NCI-H748 (cell line): ENCODE data around the gene TRAK1.

Experiments used
- DNase-seq: peaks from one replicate; lab custom pipeline; 2025; ENCODE audit not compliant: unreplicated experiment; lab: John Stamatoyannopoulos, UW

Gene TRAK1

DNA sequence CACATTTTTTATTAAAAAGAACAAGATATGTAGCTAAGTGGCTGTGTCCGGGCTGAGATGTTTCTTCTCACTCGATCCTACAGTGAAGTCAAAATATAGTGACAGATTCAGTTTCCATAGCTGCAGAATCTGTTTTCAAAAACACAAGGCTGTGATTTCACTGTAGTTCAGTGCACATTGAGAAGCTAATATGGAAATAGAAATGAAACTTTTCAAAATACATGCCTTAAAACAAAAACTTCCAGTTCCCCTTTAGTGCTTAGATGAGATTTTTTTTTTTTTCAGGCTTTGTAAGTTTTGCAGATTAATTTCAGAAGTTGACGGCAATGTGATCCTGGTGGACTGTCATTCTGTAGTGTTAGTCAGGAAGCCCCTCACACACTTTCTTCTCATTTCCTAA lies 23.8 kb upstream of the TRAK1 start:
- DNase-seq, result peak; percentile 21

DNA sequence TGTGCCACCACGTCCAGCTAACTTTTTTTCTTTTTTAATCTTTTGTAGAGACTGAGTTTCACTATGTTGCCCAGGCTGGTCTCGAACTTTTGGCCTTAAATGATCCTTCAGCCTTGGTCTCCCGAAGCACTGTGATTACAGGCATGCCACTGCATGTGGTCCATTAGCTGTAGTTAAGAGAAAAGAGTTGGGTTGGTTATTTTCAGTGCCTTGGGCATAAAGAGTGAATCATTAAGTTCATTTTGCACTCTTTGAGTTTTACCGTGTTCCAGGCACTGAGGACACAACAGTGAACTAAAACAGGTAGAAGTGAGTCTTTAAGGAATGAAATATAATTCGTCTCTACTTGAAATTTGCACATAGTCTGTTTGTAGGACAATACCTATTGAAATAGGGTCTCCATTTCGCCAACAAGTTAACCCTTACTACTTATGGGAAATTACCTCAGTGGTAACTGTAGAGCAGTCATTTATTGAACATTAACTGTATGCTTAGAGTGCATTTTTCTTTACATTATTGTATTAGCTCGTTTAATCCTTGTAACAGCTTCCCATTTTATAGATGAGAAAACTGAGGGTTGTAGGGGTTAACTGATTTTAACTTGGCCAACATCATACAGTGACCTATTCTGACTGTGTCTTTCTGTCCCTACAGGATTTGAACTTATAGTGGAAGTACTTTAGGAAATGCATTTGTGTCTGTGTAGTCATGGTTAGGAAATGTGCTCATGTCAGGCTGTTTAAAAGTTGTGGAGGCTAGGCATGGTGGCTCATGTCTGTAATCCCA lies 22.7 kb upstream of the TRAK1 start:
- DNase-seq, result no peak

DNA sequence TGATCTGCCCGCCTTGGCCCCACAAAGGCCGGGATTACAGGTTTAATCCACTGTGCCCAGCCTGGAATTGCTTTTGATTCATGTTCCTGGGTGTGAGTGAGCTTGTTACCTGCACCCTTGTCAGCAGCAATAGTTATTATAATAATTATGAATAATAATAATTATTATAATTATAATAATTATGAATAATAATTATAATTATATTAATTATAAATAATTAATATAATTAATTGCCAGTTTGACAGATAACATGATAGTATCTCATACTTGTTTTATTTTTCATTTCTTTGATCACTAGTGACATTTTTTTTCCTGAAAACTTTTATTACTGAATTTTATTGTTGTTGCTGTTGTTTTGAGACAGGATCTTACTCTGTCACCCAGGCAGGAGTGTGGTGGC lies 21.1 kb upstream of the TRAK1 start:
- no peak for DNase-seq

DNA sequence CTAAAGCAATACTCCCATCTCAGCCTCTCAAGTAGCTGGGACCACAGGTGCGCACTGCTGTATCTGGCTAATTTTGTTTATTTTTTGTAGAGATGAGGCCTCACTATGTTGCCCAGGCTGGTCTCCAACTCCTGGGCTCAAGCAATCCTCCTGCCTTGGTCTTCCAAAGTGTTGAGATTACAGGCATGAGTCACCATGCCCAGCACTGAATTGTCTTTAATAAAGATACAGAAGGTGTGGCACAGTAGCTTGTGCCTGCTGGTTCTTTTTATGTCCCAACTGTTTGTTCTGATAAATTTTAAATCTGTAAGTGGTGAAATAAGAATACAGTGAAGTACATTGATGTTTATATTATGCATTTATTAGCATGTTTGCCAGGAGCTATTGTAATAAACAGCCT lies 20.6 kb upstream of the TRAK1 start:
- no peak for DNase-seq

DNA sequence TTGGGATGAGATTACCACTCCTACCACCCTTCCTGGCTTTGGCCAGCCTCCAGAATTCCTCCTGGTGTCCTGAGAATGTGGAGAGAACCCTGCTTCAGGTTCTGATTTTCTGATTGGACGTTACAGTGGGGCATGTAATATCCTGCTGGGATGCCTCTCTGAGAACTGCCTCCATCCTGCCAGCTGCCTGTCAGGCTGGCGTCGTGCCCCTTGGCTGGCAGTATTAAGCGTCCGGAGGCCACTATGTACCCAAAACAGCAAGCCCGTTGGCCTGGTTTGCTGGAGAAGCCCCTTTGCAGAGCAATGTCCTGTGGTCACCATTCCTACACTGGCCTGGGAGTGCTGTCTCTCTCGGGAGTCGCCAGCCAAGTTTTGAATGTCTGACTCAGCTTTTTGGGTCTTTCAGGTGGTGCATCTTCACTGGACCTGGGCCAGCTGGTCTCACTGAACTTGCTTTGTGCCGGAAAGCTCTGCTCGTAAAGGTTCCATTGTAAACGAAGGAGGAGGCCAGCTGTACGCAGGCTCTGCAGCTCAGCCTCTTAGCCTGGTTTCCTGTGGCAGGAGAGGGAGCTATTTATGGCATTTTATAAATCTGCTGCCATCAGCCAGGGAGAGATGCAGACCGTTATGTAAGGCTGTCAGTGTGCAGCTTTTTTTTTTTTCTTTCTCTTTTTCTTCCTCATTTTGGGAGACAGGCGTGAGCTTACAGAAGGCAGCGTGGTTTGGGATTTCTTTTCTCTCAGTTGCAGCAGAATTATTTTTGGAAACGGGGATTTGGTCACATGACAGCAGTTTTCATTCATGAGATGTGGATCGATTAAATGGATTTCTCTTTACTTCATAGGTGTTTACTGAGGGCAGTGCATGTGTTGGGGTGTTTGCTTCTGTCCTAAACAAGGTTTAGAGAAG lies 19.0 kb upstream of the TRAK1 start:
- DNase-seq, result peak; percentile 56

DNA sequence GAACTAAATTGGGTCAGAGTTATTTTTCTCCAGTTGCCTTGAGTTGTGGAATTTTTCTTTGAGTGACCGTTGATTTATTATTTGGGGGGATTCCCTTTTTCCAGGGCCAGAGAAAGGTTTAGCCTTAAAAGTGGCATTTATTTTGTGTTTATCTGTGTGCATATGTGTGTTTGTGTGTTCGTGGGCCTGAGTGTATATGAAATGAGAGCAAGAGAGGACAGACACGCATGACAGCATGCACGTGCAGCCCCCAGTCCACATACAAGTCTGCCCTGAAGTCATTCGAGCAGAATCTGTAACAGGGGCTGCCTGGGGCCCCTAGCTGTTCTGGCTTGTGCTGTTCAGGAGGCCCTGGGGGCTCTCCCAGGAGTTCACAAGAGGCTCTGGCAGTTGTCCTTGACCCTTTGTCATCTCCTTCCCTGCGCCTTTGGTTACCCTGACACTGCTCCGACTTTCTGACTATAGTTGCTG lies 18.3 kb upstream of the TRAK1 start:
- no peak for DNase-seq

DNA sequence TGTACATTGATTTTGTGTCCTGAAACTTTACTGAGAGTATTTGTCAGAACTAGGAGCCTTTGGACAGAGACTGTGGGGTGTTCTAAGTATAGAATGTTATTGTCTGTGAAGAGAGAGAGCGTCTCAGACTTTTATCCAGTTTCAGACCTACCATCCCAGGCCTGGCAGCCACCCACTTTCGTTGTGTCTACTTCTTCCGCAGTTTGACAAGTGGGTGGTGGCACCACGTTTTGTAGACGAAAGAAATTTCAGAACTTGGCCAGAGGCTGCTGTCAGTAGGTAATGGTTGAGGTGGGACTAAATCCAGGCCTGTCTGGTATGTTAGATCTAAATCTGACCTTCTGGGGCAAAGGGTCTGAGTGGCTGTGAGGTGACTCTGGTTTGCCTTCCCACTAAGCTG lies 13.4 kb upstream of the TRAK1 start:
- no peak for DNase-seq

DNA sequence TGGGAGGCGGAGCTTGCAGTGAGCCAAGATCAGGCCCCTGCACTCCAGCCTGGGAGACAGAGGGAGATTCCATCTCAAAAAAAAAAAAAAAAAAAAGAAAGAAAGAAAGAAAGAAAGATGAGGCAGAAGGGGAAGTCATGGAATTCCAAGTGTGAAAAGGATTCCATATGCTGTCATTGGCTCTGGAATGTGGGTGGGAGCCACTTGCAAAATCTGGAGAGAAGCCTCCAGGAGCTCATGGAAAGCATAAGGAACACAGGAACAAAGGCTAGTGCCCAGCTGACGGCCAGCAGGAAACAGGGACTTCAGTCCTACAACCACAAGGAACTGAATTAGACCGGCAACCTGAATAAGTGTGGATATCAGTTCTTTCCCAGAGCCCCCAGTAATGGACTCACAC lies 12.5 kb upstream of the TRAK1 start:
- no peak for DNase-seq

DNA sequence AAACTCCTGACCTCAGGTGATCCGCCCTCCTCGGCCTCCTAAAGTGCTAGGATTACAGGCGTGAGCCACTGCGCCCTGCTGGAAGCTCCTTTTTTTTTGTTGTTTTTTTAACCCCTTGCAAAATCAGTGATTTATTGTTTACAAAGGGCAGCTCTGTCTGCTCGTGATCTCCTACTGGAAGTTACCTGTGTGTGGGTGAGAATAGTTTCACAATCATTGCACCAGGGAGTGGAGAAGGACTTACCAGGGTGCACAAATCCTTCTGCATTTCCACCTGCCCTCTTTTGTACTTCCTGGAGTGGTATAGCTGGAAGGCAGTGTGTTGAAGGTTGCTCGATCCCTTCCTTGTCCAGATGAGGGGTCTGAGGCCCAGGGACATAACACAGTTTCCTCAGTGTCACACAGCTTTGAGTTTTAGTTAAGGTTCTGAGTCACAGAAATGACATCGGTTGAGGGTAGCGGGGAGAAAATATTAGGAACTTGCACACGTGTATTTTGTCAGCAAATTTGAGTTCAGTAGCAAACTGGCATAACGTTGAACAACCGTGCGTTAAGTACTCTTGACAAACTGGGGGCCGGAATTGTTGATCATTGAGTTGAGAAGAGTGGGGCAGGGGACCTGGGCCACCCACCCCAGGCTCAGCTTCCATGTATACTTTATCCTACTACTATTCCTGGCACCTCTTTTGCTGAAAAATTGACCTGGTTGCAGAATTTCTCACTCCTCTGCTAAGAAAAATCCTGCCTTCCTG lies 11.3 kb upstream of the TRAK1 start:
- no peak for DNase-seq

DNA sequence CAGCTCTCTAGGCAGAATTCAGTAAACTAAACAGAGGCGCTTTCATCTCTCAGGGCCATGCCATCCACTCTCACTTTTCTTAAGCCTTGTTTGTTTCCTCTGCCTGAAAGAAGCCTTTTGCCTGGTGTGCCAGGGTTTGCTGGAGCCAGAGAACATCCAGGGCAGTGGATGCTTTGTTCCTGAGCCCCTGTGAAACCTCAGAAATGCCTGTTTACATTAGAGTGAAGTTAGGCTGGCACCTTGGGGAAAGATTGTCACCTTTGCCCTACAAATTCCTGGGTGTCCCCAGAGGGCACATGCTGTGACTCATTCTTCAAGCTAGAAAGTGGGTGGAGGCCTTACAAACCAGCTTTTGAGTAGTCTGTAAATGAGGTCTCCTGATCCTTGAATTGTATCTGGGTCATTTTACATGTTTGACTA lies 10.7 kb upstream of the TRAK1 start:
- no peak for DNase-seq

DNA sequence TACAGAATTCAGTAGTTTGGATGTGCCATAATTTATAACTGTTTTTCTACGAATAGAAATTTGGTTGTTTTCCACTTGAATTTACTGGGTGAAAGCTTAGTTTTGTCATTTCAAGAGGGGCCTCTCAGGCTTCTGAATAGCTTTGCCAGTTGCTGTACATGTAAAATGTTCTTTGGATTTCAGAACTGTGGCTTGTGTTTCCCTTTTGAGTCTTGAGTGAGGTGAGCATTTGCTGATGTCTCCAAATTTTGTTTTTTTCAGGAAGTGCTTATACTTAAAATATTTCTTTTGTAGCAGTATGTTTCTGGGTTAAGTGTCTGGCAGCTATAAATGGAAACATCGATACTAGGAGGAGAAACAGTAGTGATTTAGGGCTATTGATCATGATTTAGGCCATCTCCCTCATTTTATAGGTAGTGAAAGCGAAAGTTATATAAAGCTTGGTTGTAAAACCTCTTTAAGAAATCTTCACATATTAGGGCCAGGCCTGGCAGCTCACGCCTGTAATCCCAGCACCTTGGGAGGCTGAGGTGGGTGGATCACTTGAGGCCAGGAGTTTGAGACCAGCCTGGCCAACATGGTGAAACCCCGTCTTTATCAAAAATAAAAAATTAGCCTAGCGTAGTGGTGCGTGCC lies 9.2 kb upstream of the TRAK1 start:
- no peak for DNase-seq

DNA sequence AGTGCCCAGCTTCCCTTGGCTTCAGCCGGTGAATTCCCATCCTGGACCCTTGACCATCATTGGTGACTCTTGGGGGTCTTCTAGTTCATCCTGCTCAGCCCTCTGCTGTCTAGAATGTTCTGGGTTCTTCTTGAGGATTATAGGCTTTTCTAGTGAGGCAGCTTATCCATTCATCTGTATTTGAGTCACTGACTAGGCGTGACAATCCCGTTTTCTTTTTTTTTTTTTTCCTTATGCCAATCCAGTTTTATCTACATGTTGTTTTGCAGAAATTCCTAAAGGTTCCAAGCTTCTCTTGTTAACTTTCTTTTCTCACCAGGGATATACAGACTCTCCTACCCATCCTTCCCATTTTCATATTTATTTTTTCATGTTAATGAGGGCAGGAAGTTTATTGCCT lies 6.6 kb upstream of the TRAK1 start:
- DNase-seq, result no peak

DNA sequence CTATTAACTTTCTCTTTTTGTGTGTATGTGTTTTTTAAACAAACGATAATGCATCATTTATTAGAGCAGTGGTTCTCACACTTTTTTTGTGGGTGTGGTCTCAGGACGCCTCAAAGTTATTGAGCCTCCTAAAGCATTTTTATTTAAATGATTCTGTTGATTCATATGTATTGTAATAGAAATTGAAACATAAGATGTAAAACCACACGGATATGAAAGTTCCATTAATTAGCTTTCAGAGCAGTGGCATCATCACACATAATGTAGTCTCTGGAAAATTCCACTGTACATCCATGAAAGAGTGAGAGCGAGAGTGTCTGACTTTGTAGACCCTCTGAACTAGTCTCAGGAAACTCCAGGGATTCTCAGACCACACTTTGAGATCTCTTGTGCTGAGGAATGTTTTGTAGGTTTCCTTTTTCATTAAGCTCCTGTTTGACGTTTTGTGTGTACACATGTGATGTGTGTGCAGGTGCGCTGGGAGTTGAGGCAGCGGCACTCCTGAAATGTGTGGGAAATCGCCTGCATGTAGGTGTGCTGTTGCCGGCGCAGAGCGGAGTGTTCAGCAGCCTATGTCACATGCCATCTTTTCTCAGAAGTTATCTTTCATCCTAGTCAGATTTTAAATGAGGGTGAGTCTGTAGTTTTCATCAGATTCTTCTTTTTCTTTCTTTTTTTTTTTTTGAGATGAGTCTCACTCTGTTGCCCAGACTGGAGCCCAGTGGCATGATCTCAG lies 5.3 kb upstream of the TRAK1 start:
- DNase-seq, result no peak

DNA sequence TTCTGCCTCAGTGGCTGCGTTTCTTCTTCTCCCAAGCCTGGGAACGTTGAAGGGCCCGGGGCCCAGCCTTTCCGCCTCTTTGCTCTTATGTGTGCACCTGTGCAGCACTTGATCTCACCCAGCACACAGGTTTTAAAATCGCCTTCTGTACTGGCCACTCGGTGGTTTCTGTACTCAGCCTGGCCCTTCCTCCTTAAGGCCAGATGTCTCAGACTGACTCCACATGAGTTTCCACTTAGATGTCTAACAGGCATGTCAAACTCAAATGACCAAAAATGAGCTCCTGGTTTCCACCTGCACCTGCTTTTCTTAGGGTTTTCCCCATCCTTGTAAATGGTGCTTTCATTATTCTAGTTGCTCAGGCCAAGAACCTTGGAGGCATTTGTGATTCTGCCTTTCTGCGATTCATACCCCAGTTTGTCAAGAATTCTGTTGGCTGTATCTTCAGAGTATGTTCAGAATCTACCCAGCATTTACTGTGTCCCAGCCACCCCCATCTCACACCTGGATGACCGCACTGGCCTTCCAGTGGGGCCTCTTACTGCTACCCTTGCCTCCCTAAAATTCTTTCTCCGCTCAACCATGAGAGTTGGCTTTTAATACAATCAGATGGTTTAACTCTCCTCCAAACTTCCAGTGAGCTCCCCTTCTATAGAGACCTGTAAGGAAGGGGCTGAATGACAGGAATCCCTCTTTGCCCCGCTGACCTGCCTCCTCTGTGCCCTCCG lies 2.2 kb upstream of the TRAK1 start:
- DNase-seq, result no peak

DNA sequence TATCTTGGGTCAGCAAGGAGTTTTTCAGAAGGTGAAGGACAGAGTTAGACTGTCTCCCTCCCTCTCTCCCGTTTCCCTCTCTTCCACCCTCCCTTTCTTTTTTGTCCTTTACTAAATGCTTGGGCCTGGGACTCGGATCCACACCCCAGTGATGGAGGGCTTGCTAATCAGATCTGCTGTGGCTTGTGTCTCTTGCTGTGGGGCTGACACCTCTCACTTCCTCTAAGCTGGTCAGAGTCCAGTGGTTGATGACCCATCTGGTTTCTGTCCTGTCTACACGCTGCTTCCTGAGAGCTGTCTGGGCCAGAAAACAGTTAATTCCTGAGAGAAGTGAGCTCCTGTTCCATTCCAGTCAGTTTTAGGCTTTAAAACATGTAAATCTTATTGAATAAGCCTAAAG lies 849 bp downstream of the TRAK1 start:
- no peak for DNase-seq

DNA sequence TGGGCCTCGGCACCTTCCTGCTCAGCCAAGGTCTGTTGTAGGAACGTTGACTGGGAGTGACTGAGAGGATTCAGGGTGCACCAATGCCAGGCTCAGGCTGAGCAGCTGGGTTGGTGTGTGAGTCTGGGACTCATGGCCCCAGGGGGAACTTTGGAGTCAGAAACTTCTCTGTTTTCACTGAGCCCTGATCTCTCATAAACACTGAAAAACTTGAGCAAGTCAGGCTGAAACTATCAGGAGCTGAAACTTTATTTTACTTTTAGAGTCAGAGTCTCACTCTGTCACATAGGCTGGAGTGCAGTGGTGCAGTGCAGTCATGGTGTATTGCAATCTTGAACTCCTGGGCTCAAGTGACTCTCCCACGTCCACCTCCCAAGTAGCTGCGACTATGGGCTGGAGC lies 3.0 kb downstream of the TRAK1 start:
- no peak for DNase-seq

DNA sequence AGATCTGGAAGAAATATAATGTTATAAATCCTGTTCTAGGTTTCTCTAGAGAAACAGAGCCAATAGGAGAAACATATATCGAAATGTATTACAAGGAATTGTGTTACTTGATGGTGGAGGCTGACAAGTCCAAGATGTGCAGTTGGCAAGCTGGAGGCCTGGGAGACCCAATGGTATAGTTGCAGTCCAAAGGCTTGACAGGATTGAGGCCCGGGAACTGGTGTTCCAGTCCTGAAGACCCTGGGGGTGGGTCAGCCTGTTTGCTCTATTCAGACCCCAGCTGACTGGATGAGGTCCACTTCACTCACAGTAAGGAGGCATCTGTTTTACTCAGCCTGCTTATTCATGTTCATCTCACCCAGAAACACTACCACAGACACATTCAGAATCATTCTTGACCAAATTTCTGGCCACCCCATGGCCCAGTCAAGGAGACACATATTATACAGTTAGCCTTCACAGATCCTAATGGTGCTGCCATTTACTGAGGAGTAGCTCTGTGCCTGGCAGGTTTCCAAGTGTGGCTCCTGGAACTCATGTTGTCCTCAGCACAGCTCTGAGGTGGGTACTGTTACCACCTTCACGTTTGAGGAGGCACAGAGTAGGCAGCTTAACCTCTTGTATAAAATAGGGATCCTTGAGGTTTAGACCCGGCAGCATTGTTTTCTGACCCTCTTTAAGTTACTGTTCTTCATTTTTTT lies 3.7 kb downstream of the TRAK1 start:
- no peak for DNase-seq

DNA sequence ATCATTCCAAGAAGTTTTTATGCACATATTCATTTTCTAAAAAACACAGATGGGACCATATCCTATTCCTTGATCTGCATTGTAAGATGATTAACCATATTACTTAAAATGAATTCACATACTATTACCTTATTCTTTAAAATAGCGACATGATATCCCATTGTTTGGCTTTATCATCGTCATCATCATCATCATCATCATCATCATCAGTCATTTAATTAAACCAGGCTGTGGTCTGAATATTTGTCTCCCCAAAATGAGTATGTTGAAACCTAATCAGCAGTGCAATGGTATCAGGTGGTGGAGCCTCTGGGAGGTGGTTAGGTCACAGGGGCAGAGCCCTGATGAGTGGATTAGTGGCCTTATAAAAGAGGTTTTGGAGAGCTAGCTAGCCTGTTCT lies 4.4 kb downstream of the TRAK1 start:
- DNase-seq, result no peak
